Measurements from ENCODE around the gene TMX2. TPM values are rescaled to one million over a fixed set of nuclear protein-coding genes. Genes with fewer than 3 reads are reported as not detected.

Gene TMX2
- total RNA-seq, 2 donors from 2014 or later, result 58.5 to 74.2 TPM

DNA sequence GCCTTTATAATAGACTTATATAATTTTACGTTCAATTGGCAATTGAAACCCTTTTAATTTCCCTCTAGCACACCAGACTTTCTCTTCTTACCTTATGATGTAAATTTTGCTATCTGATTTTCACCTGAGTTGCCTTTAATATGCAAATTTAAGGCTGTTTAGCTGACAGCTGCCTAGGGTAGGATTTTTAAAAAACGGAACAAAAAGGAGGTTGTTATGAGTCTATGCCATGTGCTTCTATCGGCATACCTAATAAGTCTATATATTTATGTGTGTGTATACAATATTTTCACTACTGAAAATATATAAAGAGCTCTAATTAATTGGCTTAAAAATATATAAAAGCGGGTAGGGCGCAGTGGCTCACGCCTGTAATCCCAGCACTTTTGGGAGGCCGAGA is 17.1 kb downstream of the TMX2 start:
- DNase-seq (ENCODE audit: low spot score), result no peak
- H3K4me3 ChIP-seq, result no peak overlapping the region
- no peaks in the 10 kb centered on the region for H3K4me1 ChIP-seq
- H3K9me3 ChIP-seq, result no peaks in the 10 kb centered on the region
- H3K27ac ChIP-seq, result no peak overlapping the region
- TF ChIP-seq, protein P1, sequence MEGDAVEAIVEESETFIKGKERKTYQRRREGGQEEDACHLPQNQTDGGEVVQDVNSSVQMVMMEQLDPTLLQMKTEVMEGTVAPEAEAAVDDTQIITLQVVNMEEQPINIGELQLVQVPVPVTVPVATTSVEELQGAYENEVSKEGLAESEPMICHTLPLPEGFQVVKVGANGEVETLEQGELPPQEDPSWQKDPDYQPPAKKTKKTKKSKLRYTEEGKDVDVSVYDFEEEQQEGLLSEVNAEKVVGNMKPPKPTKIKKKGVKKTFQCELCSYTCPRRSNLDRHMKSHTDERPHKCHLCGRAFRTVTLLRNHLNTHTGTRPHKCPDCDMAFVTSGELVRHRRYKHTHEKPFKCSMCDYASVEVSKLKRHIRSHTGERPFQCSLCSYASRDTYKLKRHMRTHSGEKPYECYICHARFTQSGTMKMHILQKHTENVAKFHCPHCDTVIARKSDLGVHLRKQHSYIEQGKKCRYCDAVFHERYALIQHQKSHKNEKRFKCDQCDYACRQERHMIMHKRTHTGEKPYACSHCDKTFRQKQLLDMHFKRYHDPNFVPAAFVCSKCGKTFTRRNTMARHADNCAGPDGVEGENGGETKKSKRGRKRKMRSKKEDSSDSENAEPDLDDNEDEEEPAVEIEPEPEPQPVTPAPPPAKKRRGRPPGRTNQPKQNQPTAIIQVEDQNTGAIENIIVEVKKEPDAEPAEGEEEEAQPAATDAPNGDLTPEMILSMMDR (IDR thresholded peaks at IDR 0.05), result no peak
- no peaks in the 10 kb centered on the region for H3K27me3 ChIP-seq
- H3K36me3 ChIP-seq, result no peaks in the 10 kb centered on the region

DNA sequence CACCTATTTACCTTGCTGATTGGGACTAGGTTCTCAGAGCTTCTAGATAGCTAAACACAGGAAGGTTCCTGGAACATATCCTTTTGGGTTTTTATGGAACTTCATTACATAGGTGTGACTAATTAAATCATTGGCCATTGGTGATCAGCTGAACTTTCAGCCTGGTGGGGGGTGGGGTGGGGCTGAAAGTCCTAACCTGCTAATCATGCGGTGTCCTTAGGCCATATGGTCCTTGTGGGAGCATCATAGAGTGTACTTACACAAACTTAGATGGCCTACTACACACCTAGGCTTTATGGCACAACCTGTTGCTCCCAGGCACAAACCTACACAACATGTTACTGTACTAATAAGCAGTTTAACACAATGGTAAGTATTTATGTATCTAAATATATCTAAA is 20.3 kb downstream of the TMX2 start:
- H3K4me1 ChIP-seq, result peaks cover 0 to 7% of the 10 kb centered on the region in 2 donors
- H3K9me3 ChIP-seq, result no peaks in the 10 kb centered on the region
- TF ChIP-seq, protein P1 (IDR thresholded peaks at IDR 0.05), result no peak
- no peak for DNase-seq (ENCODE audit: low spot score)
- no peaks in the 10 kb centered on the region for H3K27me3 ChIP-seq
- H3K27ac ChIP-seq, result no peak overlapping the region
- no peak overlapping the region for H3K4me3 ChIP-seq
- peaks cover 3% of the 10 kb centered on the region for H3K36me3 ChIP-seq

DNA sequence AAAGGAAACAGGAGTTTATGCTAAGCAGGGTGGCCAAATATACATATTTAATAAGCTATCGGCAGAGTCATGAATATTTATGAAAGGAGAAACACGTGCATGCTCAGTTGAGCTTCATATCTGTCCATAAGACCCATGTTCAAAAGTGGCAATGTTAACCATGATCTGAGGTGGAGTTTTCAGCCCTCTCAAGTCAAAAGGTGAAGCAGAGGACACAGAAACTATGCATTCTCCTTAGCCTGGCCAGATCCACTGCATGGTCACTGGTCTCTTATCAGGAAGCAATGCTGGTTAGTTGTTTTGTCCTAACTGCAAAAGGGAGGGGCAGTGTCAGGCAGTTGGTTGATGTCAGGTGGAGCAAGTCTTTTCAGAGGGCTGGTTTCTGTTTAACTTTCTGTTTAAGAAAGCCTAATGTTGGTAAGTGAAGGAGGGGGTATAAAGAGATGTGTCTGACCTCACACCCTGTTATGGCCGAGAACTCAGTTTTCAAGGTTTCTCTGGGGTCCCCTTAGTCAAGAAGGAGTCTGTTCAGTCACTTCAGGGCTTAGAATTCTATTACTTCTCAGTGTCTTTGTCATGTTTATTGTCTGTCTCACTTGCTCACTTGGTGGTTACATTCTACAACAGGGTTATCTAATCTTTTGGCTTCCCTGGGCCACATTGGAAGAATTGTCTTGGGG is 23.4 kb downstream of the TMX2 start:
- no peaks in the 10 kb centered on the region for H3K27me3 ChIP-seq
- H3K4me3 ChIP-seq, result no peak overlapping the region
- peaks cover 0 to 13% of the 10 kb centered on the region in 2 donors for H3K4me1 ChIP-seq
- H3K36me3 ChIP-seq, result peaks cover 21% of the 10 kb centered on the region
- H3K9me3 ChIP-seq, result no peaks in the 10 kb centered on the region
- no peak for DNase-seq (ENCODE audit: low spot score)
- TF ChIP-seq, protein P1 (IDR thresholded peaks at IDR 0.05), result no peak
- peak overlapping the region; percentile 29 to 39 for H3K27ac ChIP-seq

DNA sequence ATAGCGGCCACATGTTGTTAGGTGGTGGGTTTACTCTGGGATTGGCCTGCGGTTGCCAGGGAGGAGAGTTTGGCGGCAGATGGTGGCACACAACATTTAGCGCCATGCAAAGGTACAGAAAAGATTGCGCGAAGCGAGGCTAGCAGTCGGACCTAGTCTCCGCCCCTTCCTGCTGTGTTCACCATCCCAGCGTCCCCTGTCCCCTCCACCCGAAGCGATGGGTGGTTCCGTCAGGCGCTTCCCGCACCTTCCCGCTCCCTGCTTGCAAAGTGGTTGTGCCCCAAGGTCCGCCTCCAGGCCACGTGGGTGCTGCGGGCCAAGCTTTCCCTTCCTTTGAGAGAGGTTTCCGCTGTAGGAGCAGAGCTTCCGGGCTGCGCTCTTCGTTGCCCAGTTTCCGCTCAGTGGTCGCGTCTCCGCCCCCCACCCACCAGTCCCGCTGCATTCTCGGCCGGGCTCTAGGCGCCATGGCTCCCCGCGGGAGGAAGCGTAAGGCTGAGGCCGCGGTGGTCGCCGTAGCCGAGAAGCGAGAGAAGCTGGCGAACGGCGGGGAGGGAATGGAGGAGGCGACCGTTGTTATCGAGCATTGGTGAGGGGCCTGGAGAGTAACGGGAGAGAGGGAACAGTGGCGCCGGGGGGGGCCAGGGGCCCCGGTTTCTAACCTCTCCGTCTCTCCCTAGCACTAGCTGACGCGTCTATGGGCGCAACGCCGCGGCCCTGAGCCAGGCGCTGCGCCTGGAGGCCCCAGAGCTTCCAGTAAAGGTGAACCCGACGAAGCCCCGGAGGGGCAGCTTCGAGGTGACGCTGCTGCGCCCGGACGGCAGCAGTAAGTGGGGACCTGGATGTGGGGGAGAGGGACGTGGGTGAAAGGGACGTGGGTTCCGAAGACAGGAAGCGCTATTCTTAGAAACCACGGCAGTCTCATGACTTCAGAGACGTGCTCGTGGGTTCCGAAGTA is 29.0 kb downstream of the TMX2 start, which contains the start of gene SELENOH:
SELENOH (plus strand) TSS at position 360 of the 955 bp plus-strand sequence; CDS start at position 465, 105 bp downstream.
- Histone ChIP-seq H3K27ac (peak within 1 kb of the TSS; percentile 94 to 96), H3K27me3 (no peaks in the 10 kb centered on the region), H3K9me3 (no peaks in the 10 kb centered on the region), H3K4me3 (peak within 1 kb of the TSS; percentile 76 to 92), H3K36me3 (peaks cover 48% of the 10 kb centered on the region), H3K4me1 (peaks cover 0 to 25% of the 10 kb centered on the region in 2 donors)
- TF ChIP-seq, protein P1 (IDR thresholded peaks at IDR 0.05), result no peak
- DNase-seq (ENCODE audit: low spot score), result peak; percentile 98

DNA sequence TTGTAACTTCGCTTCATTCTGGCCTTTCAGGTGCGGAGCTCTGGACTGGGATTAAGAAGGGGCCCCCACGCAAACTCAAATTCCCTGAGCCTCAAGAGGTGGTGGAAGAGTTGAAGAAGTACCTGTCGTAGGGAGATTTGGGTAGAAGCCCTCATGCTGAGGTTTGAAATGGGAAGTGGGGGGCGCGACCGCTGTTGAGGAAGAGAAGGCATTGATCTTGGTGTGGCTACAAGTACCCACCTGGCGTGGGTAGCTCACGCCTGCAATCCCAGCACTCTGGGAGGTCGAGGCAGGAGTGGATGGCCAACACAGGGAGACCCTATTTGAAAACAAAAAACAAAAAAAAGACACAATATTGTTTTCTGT is 29.7 kb downstream of the TMX2 start:
- H3K27me3 ChIP-seq, result no peaks in the 10 kb centered on the region
- no peaks in the 10 kb centered on the region for H3K9me3 ChIP-seq
- no peak for DNase-seq (ENCODE audit: low spot score)
- peak overlapping the region; percentile 94 to 96 for H3K27ac ChIP-seq
- H3K4me1 ChIP-seq, result peaks cover 0 to 25% of the 10 kb centered on the region in 2 donors
- TF ChIP-seq, protein P1 (IDR thresholded peaks at IDR 0.05), result no peak
- peaks cover 48% of the 10 kb centered on the region for H3K36me3 ChIP-seq
- H3K4me3 ChIP-seq, result peak overlapping the region; percentile 76 to 92
